GM06990 (cell line): ENCODE data around the gene MED12L.

Source experiments
- DNase-seq: peaks from one replicate; pipeline ENCODE4 v3.0.0-alpha.2; 2011; ENCODE audit not compliant: insufficient read length; ENCODE audit errors: extremely low read depth
- H3K27me3 ChIP-seq: replicated peaks from 2 replicates; pipeline ENCODE4 v1.6.0; 2011; ENCODE audit warnings: low read length; ENCODE audit not compliant: control insufficient read depth, insufficient read depth
- H3K36me3 ChIP-seq: 2 replicates; pipeline ENCODE4 v1.5.1; 2011; ENCODE audit warnings: low read length; ENCODE audit not compliant: control insufficient read depth, insufficient read depth
- H3K4me3 ChIP-seq: replicated peaks from 2 replicates; pipeline ENCODE4 v1.5.1; 2011; ENCODE audit warnings: low read depth, mild to moderate bottlenecking, control low read depth, low read length
- CTCF ChIP-seq: IDR thresholded peaks from 2 replicates; pipeline ENCODE4 v1.5.1; 2011; ENCODE audit warnings: low read length, control low read depth, mild to moderate bottlenecking, inconsistent platforms; ENCODE audit not compliant: insufficient read depth, poor library complexity, severe bottlenecking

The MED12L gene

GRCh38 chr3:151256749-151257148 lies 171.3 kb downstream of the MED12L start:
- no peak for DNase-seq
- no peak for TF ChIP-seq CTCF
- H3K27me3 ChIP-seq, result no peaks in the 10 kb centered on the region
- H3K36me3 ChIP-seq, result no peaks in the 10 kb centered on the region
- H3K4me3 ChIP-seq, result no peak overlapping the region

GRCh38 chr3:151259664-151260063 lies 174.2 kb downstream of the MED12L start:
- no peak for DNase-seq
- Histone ChIP-seq H3K4me3 (no peak overlapping the region), H3K36me3 (no peaks in the 10 kb centered on the region), H3K27me3 (no peaks in the 10 kb centered on the region)
- no peak for TF ChIP-seq CTCF

DNA sequence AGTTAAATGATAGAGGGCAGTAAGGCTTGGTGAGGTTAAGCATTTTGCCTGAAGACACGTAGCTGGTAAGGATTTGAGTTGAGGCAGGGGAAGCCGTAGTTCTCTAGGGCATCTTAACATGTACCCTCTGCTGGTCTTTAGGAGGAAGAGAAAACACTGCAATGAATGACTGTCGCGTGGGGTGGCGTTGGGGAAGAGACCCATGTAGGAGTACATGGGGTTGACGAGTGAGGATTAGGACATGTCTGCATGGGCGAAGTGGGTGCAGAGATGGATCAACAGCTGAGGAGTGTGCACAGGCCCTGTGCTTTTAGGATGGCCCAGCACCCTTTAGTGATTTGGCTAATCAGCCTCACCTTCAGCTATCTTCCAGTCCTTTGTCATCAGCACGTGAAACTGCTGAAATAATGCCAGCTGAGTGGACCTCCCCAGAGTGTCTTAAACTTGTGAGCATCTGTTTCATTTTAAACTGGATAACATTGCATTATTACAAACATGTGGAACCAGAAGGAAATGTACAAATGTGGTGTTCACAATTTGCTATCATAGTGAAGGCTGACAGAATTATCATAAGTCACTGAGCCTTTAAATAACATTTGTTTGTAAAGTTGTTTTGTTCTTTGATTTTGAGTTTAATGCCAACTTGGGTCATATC lies 177.5 kb downstream of the MED12L start:
- H3K36me3 ChIP-seq, result no peaks in the 10 kb centered on the region
- H3K27me3 ChIP-seq, result no peaks in the 10 kb centered on the region

GRCh38 chr3:151264605-151265004 lies 179.1 kb downstream of the MED12L start:
- no peak for DNase-seq
- no peak for TF ChIP-seq CTCF
- H3K36me3 ChIP-seq, result no peaks in the 10 kb centered on the region
- H3K4me3 ChIP-seq, result no peak overlapping the region
- H3K27me3 ChIP-seq, result no peaks in the 10 kb centered on the region

More for the DNA sequence above, 177.5 kb downstream of the MED12L start:
- TF ChIP-seq CTCF, result no peak
- DNase-seq, result no peak
- H3K4me3 ChIP-seq, result no peak overlapping the region

DNA sequence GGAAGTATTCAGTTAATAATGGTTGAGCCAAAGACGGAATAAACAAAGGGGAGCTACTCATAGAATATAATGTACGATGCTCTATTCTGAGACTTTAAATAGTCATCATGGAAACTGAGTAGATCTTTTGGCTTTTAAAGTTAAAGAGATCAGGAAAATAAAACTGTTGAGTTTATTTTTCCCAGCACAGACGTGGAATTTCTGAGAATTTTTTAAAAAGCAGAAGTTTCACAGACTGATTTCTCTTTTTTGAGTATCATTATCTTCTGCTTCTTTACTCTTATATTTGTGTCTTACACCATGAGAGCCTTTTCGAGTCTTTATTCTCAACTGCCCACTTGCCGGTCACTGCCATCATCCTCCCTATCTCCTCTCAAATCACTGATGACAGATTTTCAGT lies 179.7 kb downstream of the MED12L start:
- Histone ChIP-seq H3K27me3 (no peaks in the 10 kb centered on the region), H3K4me3 (no peak overlapping the region), H3K36me3 (no peaks in the 10 kb centered on the region)
- no peak for DNase-seq
- no peak for TF ChIP-seq CTCF

GRCh38 chr3:151265866-151266265 lies 180.4 kb downstream of the MED12L start:
- Histone ChIP-seq H3K4me3 (no peak overlapping the region), H3K27me3 (no peaks in the 10 kb centered on the region), H3K36me3 (no peaks in the 10 kb centered on the region)
- peak; percentile 53 for DNase-seq
- TF ChIP-seq CTCF, result no peak
